ENCODE results near the gene ATG5.

ATG5 gene

DNA sequence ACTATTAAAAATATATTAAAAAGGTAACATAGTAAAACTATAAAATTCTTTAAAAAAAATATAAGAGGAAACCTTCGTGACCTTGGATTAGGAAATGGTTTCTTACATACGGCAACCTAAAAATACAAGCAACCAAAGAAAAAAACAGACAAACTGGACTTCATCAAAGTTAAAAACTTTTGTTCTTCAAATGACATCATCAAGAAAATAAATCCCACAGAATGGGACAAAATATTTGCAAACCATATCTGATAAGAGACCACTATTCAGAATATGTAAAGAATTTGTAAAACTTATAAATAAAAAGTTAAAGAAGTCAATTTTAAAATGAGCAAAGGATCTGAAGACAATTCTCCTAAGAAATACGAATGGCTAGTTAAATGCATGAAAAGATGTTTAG is 110.0 kb downstream of the ATG5 start:
- no peak for FAIRE-seq

DNA sequence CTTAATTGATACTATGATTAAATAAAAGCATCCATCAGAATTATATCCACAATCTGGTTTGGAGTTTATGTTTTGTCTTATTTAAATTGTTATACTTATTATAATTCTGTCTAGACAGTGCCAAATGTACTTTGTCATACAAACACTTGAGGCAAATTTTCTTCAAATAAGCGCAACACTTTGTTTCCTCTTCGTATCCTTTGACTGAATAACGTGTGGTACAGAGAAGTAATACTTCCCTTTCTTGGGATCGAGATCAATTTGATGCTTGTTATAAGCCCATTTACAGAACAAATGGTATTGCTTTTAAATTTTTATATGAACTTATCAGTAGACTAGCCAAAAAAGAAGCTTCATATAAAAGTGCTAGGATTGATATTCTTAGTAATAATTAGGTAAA is 111.0 kb downstream of the ATG5 start:
- no peak for FAIRE-seq

DNA sequence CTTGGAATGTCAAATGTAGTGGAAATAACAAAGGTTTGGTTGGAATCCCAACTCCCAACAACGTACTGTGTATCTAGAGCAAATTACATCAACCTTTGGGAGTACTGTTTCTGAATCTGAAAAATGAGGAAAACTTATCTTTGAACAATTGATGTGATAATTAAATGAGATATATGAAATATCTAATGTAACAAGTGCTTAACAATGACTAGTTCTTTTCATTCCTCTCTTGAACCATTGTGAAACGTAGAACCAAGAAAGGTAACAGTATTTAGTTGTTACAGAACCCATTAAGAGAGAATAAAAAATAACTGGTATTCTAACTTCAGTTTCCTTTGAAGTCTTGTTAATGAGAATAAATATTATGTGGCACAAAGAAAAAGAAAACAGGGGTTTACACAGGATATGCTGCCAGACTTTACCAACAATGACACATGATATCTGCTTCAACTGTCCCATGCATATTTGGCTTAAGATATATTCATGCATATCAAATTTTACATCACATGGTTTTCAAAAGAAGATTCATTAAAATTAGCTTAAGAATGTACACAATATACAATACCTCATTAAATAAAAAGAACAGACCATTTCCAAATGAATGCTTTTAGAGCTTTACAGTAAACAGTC is 111.8 kb downstream of the ATG5 start:
- no peak for FAIRE-seq

DNA sequence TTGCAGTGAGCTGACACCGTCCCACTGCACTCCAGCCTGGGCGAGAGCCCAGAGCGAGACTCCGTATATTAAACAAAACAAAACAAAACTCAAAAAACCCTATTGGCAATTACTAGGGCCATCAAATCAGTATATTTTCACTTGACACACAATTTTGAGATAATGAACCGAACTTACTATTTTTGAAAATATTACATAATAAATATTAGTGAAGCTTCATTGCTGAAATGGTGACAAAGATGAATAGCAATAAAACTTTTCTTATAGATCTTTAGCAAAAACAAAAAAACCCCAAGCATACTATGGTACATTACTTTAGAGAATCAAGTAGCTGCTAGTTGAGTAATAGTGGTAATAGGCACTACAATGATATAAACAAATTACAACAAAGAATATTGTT is 113.0 kb downstream of the ATG5 start:
- no peak for FAIRE-seq

DNA sequence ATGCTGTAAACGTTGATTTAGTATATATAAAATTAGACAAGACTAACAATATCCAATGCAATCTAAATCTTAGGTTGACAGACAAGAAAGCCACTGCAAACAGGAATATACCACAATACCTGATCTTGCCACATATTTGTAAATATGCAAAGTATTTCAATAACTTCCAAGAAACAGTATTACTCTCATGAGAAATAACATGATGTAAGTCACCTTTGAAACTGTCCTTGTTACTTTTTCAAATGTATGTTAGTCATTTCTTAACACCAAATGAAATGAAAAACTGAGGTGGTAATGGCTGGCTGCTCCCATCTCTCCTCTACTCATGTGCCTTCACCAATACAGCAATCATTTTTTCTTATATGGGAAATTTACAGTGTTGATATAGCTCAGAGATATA is 118.7 kb downstream of the ATG5 start:
- FAIRE-seq, result no peak

DNA sequence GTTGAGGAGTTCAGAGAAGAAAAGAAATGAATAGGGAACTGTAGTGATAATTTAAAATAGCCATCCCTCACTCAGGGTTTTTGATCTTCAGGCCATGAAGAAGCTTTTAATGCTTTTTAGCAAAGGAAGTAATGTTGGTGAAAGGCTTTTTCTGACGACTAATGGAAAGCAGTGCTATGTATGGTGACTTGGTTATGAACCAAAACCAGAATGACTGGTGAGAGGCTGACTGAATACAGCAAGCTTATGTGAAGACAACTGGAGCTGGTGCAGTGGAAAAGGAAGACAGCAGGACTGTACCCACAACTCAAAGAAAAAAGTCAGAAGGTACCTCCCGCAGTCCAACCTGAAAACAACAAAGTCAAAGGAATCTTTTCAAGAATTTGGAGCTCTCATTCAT is 120.6 kb downstream of the ATG5 start:
- no peak for FAIRE-seq

DNA sequence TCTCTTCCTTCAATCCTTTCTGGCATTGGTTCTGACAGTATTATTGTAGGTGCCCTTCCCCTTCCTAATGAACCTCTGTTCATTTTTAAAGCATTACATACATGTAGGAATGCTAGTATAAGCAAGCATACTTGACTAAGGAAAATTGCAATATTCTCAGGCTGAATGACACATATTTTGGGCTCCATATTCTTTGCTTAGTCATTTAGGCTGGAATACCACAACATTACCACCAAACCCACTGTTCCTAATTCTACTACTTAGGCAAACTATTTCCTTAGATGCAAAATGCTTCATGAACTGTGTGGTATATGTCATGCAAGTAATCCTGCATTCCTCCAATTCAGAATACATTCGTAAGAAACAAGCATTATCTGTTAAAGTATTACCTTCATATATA is 125.6 kb downstream of the ATG5 start:
- no peak for FAIRE-seq

DNA sequence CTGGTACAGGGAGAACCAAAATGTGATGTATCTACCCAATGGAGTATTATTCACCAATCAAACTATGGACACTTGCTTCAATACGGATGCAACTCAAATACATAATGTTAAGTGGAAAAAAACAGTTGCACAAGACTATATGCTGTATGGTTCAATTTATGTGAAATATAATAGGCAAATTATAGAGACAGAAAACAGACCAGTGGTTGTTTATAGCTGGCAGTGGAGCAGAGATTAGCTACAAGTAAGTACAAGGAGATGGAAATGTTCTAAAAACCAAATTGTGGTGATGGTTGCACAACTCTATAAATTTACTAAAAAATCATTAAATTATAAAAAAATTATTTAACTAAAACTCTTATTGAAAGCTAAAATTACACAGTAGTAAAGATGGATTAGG is 126.2 kb downstream of the ATG5 start:
- FAIRE-seq, result no peak

DNA sequence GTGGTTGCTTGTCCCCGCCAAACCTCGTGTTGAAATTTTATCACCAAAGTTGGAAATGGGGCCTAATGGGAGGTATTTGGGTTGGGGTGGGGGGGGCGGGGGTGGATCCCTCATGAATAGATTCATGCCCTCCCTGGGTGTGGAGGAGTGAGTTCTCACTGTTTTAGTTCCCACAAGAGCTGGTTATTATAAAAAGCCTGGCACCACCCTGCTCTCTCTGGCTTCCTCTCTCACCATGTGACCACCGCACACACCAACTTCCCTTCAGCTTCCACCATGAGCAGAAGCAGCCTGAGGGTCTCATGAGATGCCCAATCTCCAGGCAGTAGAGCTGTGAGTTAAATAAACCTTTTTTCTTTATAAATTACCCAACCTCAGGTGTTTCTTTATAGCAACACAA is 128.1 kb downstream of the ATG5 start:
- FAIRE-seq, result no peak

DNA sequence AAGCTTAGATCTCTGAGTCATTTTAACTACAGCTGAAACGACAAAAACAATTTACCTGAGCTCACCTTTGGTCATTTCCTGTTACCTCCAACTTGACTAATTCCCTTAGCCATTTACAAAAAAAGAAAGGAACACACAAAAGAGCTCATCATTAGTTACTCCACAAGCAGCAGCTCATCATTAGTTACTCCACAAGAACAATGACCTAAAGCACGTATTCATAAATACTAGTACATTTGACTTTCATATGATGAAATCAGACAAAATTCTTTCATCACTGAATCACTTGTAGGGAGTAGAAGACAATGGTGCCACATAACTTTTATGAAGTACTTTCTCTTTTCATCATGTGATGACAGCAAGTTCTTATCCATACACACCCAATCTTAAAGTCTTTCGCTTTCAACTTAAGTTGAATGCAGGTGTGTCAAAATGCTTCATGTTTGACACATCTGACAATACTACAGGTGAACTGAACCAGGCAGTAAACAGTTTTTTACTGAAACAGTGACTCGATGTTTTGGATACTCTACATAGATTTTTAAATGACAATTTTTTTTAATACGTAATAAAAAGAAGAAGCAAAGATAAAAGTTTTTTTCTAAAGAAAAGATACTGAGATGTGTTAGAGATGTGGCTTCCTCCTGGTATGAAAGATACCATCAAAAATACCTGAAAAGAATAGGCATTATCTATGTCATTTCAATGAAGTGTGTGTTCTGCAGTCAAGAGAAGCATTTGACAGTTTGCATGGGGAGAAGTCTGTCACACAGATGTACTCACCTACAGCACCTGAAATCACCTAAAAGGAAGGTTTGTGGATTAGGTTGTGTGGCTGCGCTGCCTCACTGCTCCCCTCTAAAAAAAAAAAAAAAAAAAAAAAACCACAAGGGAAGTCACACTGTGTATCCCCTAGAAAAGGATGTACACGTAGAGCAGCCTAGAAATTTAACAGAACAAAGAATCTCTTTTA is 130.3 kb downstream of the ATG5 start:
- no peak for FAIRE-seq

DNA sequence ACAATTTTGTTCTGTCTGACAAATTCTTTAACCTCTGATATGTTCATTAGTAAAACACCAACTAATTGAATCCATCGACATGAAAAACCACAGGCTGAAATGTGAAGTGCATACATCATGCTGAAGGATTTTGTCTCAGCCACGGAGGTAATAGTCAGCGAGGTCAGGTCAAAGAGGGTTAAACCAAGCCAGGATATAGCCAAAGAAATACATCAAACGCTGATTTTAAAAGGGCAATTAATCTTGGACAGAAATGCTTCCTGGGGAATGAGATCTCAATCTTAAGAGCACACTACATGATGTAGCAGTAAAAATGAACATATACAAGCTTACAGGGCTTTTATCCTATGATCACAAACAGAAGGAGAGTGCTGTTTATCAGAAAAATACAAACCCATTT is 132.7 kb downstream of the ATG5 start:
- no peak for FAIRE-seq

DNA sequence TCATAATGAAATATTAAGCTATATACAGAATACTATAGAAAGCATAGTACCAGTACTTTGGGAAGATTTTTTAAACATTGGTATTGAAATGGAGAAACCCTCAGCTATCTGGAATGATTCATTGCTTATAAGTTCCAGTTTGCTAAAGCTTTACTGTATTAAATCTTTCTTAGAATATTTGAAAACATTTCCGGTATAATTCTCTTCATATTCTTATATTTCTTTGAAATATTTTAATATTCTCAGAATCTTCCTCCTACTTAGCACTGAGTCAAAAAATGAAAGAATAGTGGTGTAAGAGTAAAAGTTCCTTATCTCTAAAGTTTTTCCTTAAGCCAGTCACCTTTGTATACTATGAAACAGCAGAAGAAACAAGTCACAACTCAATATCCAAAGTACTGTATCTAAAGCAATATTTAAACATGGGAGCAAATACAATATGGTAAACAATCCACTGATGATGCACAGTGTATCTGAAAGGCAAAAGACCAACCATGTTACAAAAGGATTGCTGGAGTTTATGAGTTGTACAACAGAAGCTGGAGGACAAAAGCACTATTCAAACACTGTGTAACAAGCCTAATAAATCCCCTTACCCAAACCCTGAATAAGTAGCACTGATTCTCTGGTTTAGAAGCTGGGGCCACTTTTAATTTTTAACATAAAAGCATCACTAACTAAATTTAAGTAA is 137.3 kb downstream of the ATG5 start:
- no peak for FAIRE-seq

DNA sequence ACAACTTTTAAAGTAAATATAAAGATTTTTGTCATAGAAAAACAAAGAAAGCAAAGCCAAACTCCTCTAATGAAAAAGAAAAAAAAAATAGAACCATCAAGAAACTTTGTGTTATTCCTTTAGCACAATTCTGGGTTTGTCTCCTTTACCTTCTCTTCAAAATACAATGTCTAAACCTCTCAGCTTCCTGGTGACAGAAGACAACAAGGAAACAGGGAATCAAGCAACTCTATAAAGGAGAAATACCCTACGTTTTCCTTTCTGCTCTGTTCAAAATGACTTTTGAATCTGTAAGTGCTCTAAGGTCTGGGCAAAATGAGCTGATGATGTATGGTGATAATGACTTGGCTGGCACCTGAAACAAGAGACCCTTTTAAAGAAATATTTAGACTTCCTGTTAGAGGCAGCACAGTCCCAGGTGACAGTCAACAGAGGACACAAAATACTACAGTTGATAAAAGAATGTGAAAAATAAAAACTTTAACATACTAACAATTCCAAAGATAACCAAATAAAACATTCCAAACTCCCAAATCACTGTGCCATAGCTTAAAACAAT is 138.1 kb downstream of the ATG5 start:
- FAIRE-seq, result no peak

DNA sequence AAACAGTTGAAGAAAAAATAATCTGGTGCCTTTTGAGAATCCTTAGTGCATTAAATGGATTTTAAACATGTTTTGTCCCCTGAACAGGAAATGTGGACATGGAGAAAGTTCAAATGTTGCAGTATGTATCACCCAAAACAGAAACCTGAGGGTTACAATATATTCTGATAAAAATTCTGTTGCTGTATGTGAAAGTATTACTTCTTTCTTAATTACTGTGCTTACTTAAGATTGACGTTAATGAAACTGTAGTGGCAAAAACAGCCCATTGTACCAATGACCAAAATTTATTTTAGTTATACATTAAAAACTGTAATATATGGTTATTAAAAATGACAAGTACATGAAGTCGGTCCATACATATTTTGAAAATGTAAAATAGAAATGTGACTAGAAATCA is 138.8 kb downstream of the ATG5 start:
- FAIRE-seq, result peak; percentile 28

DNA sequence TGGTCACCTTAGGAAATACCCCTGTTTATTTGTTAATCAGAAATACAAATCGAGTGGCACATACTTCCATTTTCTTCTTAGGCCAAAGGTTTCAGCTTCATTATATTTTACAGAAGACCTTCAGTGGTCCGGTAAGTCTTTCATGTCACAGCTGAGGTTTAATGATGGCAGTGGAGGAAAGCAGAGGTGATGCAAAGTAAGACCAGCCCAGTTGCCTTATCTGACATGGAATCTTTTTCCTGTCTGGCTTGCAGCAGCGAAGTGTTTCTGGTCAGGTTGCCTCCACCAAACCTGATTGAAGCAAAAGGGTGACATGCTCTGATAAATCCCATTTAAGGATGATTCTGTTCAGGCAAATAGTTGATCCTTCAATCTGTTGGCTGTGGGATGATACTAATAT is 139.4 kb downstream of the ATG5 start:
- no peak for FAIRE-seq

DNA sequence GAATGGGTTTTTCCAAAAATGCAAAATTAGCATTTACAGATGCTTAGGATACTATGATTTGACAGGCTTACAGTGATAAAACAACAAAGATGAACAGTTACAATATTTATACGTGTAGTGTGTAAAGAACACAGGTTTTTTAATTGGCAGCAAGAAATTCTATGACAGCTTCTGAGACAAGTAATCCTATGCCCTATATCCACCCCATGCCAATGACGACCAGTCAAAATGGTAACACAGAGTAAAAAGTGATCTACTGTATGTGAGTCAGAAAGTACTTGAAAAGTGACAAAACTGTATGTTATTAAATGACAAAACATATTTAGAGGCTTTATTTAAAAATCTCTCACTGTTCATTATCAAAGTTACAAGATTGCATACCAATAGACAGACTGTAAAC is 139.9 kb downstream of the ATG5 start:
- no peak for FAIRE-seq

DNA sequence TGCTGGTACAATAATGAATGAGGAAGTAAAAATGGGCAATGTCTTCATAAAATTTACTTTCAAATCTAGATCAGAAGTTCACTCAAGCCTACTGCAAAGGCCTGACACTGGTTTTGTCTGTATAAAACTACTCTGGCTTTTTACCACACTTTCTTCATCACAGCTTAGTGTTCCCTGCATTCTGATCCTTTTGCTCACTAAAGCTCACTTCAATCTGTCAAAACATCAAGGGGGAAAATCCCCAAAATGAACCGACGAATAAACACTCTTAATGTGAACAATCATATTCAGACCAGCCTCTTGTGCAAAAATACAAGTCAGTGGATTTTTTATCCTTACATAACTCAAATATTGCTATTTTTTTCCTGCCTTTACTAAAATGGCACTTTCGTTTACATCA is 140.9 kb downstream of the ATG5 start:
- no peak for FAIRE-seq

DNA sequence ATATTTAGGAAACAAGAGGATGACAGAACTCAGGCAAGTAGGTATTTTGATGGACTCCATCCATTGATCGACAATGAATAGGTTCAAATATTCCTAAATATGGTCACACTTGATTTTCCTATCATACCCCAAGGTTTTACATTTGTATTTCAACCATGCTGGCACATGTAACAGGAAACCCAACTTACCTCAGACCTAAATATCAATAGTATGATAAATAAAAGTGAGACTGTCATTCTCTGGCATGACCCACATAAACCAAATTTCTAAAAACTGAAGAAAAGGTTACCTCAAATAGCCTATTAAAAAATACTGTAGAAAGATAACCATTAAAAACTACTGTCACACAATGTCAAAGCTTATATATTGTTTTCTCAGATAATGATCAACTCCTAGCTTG is 142.1 kb downstream of the ATG5 start:
- FAIRE-seq, result no peak

DNA sequence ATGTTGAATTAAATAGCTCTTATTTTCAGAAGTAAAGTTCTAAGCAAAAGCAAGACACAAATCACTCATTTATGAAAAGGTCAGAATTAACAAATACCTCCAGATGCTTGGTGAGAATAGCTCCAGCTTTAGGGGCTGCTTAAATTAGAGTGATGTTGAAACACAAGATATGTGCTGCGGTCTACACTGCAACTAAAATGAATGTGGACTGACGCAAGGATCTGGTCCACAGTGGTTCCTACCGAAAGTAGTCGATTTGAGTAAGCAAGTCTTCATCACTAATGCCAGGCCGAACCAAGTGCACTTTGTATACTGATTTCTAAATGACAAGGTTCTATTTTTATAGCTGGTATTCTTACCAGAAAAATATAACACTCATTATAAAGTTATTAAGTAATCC is 143.1 kb downstream of the ATG5 start:
- no peak for FAIRE-seq

DNA sequence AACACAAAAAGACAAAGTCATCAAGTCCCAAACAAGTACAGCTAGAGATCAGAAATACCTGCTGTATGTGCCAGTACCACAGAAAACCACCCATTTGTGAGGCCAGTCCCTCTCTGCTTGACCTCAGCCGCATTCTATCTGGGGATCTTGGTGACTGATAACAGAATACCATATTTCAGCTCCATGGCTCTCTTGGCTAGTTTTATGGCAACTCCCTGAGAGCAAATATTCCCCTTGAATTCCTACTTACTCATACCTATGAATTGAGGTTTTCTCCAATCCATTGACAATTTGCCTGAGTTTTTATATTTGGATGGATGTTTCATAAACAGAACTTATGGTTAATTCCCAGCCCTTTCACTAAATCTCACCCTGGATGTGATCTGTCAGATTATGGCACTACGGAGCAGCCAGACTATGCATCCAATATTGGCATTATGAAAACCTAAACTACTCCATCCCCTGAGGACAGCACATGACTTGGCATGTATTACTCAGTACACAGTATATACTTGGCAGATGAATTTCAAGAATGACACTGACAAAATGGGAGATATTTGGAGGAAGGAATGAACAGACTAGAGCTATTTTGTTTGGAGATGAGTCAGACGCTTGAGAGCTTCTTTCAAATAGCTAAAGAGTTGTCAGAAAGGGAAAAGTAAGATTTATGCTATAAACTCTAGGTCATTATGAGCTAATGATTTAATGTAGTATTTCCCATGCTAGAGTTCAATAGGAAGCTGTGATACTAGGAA is 143.7 kb downstream of the ATG5 start:
- no peak for FAIRE-seq

DNA sequence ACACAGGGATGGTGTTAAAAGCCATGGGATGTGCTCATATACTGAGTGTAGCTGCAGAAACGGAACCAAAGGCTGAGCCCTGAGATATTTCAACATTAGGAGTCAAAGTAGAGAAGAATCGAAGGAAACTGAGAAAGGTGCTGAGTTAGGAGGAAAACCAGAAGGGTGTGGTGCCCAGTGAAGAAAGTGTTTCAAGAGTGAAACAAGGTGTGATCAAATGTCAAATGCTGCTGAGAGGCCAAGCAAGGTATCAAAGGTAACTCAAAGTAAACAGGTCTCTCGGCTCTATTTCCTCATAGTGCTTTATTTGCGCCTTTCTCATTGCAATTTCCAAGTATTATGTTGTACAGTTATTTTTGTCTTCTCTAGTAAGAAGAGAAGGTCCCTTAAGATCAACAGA is 145.4 kb downstream of the ATG5 start:
- no peak for FAIRE-seq

DNA sequence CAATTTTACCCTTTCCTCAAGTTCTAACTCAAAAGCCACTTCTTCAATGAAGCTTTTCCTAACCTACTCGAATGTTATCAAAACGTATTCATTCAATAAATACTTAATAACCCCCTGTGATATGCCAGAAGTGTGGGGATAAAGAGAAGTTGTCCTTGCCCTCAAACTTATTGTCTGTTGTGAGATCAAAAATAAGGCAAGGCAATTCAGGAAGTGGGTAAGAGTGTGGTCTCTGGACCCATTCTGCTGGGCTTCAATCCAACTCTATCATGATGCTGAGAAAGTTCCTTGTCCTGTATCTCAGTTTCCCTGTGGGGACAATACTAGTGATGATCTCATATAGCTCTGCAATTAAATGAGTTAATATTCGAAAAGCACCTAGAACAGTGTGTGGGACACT is 146.7 kb downstream of the ATG5 start:
- no peak for FAIRE-seq

DNA sequence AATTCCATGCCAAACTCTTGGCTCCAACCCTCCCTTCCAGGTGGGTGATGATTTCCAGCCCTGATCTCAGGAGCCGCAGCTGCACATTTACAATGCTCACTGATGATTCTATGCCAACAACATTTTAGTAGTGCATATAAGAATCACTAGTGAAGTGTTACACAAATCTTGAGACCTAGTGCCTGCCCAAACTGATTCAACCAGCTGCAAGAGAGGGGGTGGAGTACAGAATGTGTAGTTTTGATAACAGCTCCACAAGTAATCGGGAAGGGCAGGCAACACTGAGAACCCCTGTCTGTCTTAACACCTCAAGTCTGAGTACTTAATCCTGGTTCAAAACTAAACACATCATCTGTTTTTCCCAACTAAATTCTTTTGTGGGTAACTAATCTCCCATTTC is 147.8 kb downstream of the ATG5 start:
- FAIRE-seq, result no peak

Measured in G401.6 (cell line).